HEK293 (cell line): Measurements from ENCODE around the gene C1QTNF1.

Experiments used
- CTCF ChIA-PET: fragments of 350-600 bp; formaldehyde crosslinking; extraction: SDS; loops from one replicate; lab custom pipeline; 2021; ENCODE audit warnings: antibody characterized with exemption; lab: Yijun Ruan, JAX
- POLR2A ChIA-PET: fragments of 300-600 bp; formaldehyde crosslinking; extraction: SDS; loops from one replicate; lab custom pipeline; 2020; ENCODE audit warnings: antibody characterized with exemption, inconsistent platforms; lab: Yijun Ruan, JAX
- H3K27ac ChIP-seq: fragments of 200-500 bp; sonication (Bioruptor generic); 2 replicates; pipeline ENCODE4 v1.5.1; 2014; ENCODE audit warnings: low read depth, low read length, control low read depth, inconsistent platforms; ENCODE audit errors: extremely low read depth
- H3K36me3 ChIP-seq, 2 experiments: fragments of 200-500 bp in 1 of 2; sonication (Bioruptor generic) in 1 of 2; 1 replicate in 1 of 2; 2 replicates in 1 of 2; pipeline ENCODE4 v1.5.1; 2014 to 2017; ENCODE audit warnings: inconsistent platforms in 2 of 2, low read length in 2 of 2; ENCODE audit not compliant: control insufficient read depth in 2 of 2, insufficient read depth in 1 of 2
- H3K4me1 ChIP-seq: fragments of 200-500 bp; sonication (Bioruptor generic); 2 replicates; pipeline ENCODE4 v1.5.1; 2014; ENCODE audit warnings: mild to moderate bottlenecking, low read length, inconsistent platforms; ENCODE audit not compliant: control insufficient read depth, insufficient read depth
- H3K4me3 ChIP-seq: 2 replicates; pipeline ENCODE4 v1.5.1; 2011; ENCODE audit warnings: low read depth, mild to moderate bottlenecking, control low read depth, low read length, moderate library complexity
- H3K9me3 ChIP-seq: fragments of 200-500 bp; sonication (Bioruptor generic); 2 replicates; pipeline ENCODE4 v1.5.1; 2014; ENCODE audit warnings: low read depth, low read length, inconsistent platforms; ENCODE audit not compliant: control insufficient read depth, insufficient read depth
- GLIS2 ChIP-seq: fragments of 450-650 bp; formaldehyde crosslinking; IDR thresholded peaks from 2 replicates; pipeline ENCODE4 v1.5.1; 2016; ENCODE audit warnings: missing biosample characterization, missing genetic modification characterization
- KLF1 ChIP-seq: fragments of 450-650 bp; formaldehyde crosslinking; IDR thresholded peaks from 2 replicates; pipeline ENCODE4 v1.5.1; 2016; ENCODE audit warnings: missing biosample characterization, missing genetic modification characterization
- MYNN ChIP-seq: fragments of 450-650 bp; formaldehyde crosslinking; IDR thresholded peaks from 2 replicates; pipeline ENCODE4 v1.5.1; 2016; ENCODE audit warnings: missing biosample characterization, missing genetic modification characterization, borderline replicate concordance
- ZFP37 ChIP-seq: fragments of 450-650 bp; formaldehyde crosslinking; IDR thresholded peaks from 2 replicates; pipeline ENCODE4 v1.5.1; 2016; ENCODE audit warnings: missing biosample characterization, missing genetic modification characterization
- ZFP69B ChIP-seq: fragments of 450-650 bp; formaldehyde crosslinking; IDR thresholded peaks from 2 replicates; pipeline ENCODE4 v1.5.1; 2016; ENCODE audit warnings: missing biosample characterization, missing genetic modification characterization
- ZIC2 ChIP-seq: fragments of 450-650 bp; formaldehyde crosslinking; IDR thresholded peaks from 2 replicates; pipeline ENCODE4 v1.5.1; 2016; ENCODE audit warnings: missing biosample characterization, missing genetic modification characterization
- ZNF16 ChIP-seq: fragments of 450-650 bp; formaldehyde crosslinking; IDR thresholded peaks from 2 replicates; pipeline ENCODE4 v1.5.1; 2016; ENCODE audit warnings: low read depth, missing biosample characterization, missing genetic modification characterization
- ZNF214 ChIP-seq: fragments of 450-650 bp; formaldehyde crosslinking; IDR thresholded peaks from 2 replicates; pipeline ENCODE4 v1.5.1; 2017; ENCODE audit warnings: missing biosample characterization, mild to moderate bottlenecking, missing genetic modification characterization, borderline replicate concordance
- ZNF274 ChIP-seq, 2 experiments: fragments of 200-500 bp in 1 of 2; fragments of 450-650 bp in 1 of 2; sonication (Bioruptor generic) in 1 of 2; formaldehyde crosslinking in 1 of 2; IDR thresholded peaks; 2 replicates each; pipeline versions ENCODE4 v1.5.1 to v1.6.1; 2014 to 2016; ENCODE audit warnings: borderline replicate concordance in 1 of 2, inconsistent platforms in 1 of 2, low read length in 1 of 2, missing biosample characterization in 1 of 2, missing genetic modification characterization in 1 of 2
- ZNF302 ChIP-seq: fragments of 450-650 bp; formaldehyde crosslinking; IDR thresholded peaks from 2 replicates; pipeline ENCODE4 v1.5.1; 2016; ENCODE audit warnings: missing biosample characterization, missing genetic modification characterization, low read depth
- ZNF311 ChIP-seq: fragments of 450-650 bp; formaldehyde crosslinking; IDR thresholded peaks from 2 replicates; pipeline ENCODE4 v1.5.1; 2017; ENCODE audit warnings: missing biosample characterization, missing genetic modification characterization, borderline replicate concordance
- ZNF394 ChIP-seq: fragments of 450-650 bp; formaldehyde crosslinking; IDR thresholded peaks from 2 replicates; pipeline ENCODE4 v1.5.1; 2016; ENCODE audit warnings: missing biosample characterization, missing genetic modification characterization, mild to moderate bottlenecking, moderate library complexity, borderline replicate concordance
- ZNF501 ChIP-seq: fragments of 450-650 bp; formaldehyde crosslinking; IDR thresholded peaks from 2 replicates; pipeline ENCODE4 v1.5.1; 2016; ENCODE audit warnings: missing biosample characterization, missing genetic modification characterization
- ZNF558 ChIP-seq: fragments of 450-650 bp; formaldehyde crosslinking; IDR thresholded peaks from 2 replicates; pipeline ENCODE4 v1.5.1; 2016; ENCODE audit warnings: missing biosample characterization, missing genetic modification characterization
- ZNF571 ChIP-seq: fragments of 450-650 bp; formaldehyde crosslinking; IDR thresholded peaks from 2 replicates; pipeline ENCODE4 v1.5.0; 2017; ENCODE audit warnings: missing biosample characterization, missing genetic modification characterization
- ZNF600 ChIP-seq: fragments of 450-650 bp; formaldehyde crosslinking; IDR thresholded peaks from 2 replicates; pipeline ENCODE4 v1.5.1; 2016; ENCODE audit warnings: missing biosample characterization, missing genetic modification characterization
- ZNF621 ChIP-seq: fragments of 450-650 bp; formaldehyde crosslinking; IDR thresholded peaks from 2 replicates; pipeline ENCODE4 v1.5.1; 2017; ENCODE audit warnings: missing biosample characterization, missing genetic modification characterization
- ZNF626 ChIP-seq: fragments of 450-650 bp; sonication (Bioruptor Pico); formaldehyde crosslinking; IDR thresholded peaks from 2 replicates; pipeline ENCODE4 v1.5.1; 2018; ENCODE audit warnings: missing biosample characterization, missing genetic modification characterization, inconsistent platforms
- ZNF654 ChIP-seq: fragments of 450-650 bp; formaldehyde crosslinking; IDR thresholded peaks from 2 replicates; pipeline ENCODE4 v1.5.1; 2016; ENCODE audit warnings: low read depth, missing biosample characterization, missing genetic modification characterization
- ZNF664 ChIP-seq: fragments of 450-650 bp; formaldehyde crosslinking; IDR thresholded peaks from 2 replicates; pipeline ENCODE4 v1.5.1; 2016; ENCODE audit warnings: missing biosample characterization, missing genetic modification characterization
- ZNF837 ChIP-seq: fragments of 450-650 bp; formaldehyde crosslinking; IDR thresholded peaks from 2 replicates; pipeline ENCODE4 v1.5.1; 2016; ENCODE audit warnings: missing biosample characterization, missing genetic modification characterization
- TF ChIP-seq, protein P1 (sequence below): fragments of 450-650 bp; formaldehyde crosslinking; optimal IDR thresholded peaks from 2 replicates; pipeline ENCODE3; 2016; ENCODE audit warnings: missing biosample characterization, mild to moderate bottlenecking, missing genetic modification characterization
- TF ChIP-seq, protein P2 (sequence below): fragments of 450-650 bp; formaldehyde crosslinking; IDR thresholded peaks from 2 replicates; pipeline ENCODE4 v1.5.1; 2016; ENCODE audit warnings: missing biosample characterization, missing genetic modification characterization
- TF ChIP-seq, protein P3 (sequence below): fragments of 450-650 bp; formaldehyde crosslinking; IDR thresholded peaks from 2 replicates; pipeline ENCODE4 v1.5.1; 2016; ENCODE audit warnings: missing biosample characterization, missing genetic modification characterization

Gene C1QTNF1

DNA sequence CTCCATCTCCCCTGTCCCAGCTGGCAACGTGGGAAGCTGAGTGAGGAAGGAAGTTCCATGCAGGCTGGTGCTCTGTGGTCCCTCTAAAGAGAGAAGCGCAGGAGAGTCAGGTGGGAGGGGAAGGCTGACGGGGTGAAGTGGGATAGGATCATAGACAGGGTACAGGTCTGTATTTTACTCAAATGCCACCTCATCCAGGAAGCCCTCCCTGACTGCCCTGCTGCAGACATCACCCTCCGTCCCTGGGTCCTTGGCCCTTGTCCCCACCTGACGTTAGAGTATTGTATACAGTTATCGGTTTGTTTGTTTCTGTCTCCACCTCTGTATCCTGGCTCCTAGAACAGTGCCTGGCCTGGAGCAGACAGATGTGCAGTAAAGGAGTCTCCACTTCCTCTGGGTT lies 26.1 kb upstream of the C1QTNF1 start:
- H3K4me1 ChIP-seq: no peaks in the 10 kb centered on the region
- CTCF ChIA-PET: interaction anchor here (0.5 kb wide), 1 partner anchor 26 kb away, joined by 3 read pairs; no protein-coding TSS in a partner anchor
- H3K4me3 ChIP-seq: no peak overlapping the region
- H3K36me3 ChIP-seq: peaks cover 0 to 85% of the 10 kb centered on the region in 2 experiments; a peak in 2 of 3 replicates
- POLR2A ChIA-PET: interaction anchor here (1.0 kb wide), 1 partner anchor 77 kb away, joined by 3 read pairs; the partner anchor contains the start of gene ENGASE
- TF ChIP-seq ZNF558 (tag by site-specific recombination): no peak
- TF ChIP-seq ZNF654 (tag by site-specific recombination): no peak
- TF ChIP-seq ZNF837: no peak
- 0 out of 2 replicates have a peak, but pooled peaks have one; percentile 3 for TF ChIP-seq ZNF600 (tag by site-specific recombination)
- TF ChIP-seq ZNF394 (tag by site-specific recombination): no peak
- H3K27ac ChIP-seq: no peak overlapping the region
- no peaks in the 10 kb centered on the region for H3K9me3 ChIP-seq

DNA sequence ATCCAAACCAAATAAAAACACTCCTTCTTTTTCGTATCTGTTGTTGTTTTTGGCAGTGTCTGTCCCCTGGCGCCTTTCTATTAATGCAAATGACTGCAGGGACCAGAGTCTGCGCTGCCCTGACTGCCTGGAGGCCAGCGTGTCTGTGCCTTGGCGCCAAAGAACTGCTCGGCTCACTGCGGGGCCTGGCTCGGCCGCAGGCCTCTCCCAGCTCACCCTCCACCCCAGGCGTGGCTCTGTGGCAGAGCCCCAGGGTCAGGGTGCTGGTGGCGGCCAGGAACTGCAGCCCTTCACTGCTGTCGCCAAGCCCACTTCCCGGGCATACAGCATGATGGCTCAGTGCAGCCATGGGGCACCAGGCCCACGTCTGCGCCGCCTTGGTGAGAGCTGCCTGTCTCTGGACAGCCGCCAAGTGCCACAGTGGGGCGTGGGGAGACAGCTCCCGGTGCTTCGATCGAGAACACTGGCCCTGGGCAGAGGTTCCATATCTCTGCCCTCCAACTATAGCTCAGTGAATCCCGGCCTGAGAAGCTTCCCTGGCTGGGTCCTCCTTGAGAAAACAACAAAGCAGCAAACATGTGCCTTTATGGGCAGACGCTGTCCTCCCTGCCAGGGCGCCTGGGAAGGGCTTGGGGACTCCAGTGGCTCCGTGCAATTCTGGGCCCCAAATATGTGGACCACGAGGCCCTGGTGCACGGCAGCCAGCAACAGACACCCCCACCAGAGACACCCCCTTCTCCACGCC lies 25.5 kb upstream of the C1QTNF1 start:
- ChIA-PET CTCF (interaction anchor here (0.5 to 0.9 kb wide), 2 partner anchors 27 to 394 kb away, joined by 3 read pairs; no protein-coding TSS in a partner anchor), POLR2A (no interaction called here)
- Histone ChIP-seq H3K4me1 (no peaks in the 10 kb centered on the region), H3K4me3 (no peak overlapping the region), H3K27ac (0 out of 2 replicates have a peak overlapping the region, but pooled peaks have one; percentile 41), H3K36me3 (peaks cover 0 to 82% of the 10 kb centered on the region in 2 experiments; a peak in 2 of 3 replicates), H3K9me3 (no peaks in the 10 kb centered on the region)
- TF ChIP-seq, protein P1, sequence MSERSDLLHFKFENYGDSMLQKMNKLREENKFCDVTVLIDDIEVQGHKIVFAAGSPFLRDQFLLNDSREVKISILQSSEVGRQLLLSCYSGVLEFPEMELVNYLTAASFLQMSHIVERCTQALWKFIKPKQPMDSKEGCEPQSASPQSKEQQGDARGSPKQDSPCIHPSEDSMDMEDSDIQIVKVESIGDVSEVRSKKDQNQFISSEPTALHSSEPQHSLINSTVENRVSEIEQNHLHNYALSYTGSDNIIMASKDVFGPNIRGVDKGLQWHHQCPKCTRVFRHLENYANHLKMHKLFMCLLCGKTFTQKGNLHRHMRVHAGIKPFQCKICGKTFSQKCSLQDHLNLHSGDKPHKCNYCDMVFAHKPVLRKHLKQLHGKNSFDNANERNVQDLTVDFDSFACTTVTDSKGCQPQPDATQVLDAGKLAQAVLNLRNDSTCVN: no peak
- TF ChIP-seq ZNF214 (tag by site-specific recombination) (no peak), ZNF16 (tag by site-specific recombination) (no peak), ZNF311 (tag by site-specific recombination) (no peak), ZNF501 (tag by site-specific recombination) (no peak), ZNF571 (tag by site-specific recombination) (no peak), ZNF621 (tag by site-specific recombination) (no peak)

DNA sequence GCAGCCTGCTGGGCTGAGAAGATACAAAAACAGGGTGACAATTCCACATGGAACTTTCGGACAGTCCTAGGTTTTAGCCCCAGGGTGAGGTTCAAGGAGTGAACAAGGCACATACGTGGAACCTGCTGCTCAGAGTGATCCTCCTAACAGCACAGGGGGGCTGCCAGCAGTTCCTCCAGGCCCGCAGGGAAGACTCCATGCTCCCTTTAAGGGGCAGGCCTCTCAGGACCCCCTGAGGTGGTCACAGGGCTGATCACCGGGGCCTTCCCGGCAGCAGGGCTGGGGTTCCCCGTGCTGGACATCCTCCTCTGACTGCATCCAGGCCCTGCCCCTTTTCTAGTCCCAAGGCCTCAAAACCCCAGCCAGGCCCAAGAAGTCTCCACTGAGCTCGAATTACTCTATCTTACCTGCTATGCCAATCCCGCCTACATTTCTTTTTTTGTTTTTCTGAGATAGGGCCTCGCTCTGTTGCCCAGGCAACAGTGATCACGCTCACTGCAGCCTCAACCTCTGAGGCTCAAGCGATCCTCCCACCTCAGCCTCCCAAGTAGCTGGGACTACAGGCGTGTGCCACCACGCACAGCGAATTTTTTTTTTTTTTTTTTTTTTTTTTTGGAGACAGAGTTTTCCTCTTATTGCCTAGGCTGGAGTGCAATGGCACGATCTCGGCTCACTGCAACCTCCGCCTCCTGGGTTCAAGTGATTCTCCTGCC lies 24.8 kb upstream of the C1QTNF1 start:
- H3K4me1 ChIP-seq: no peaks in the 10 kb centered on the region
- TF ChIP-seq ZNF626 (tag by site-specific recombination) (no peak), ZNF274 (IDR thresholded peaks at IDR 0.05; ENCODE audit: low read length) (no peak), ZNF274 (tag by site-specific recombination; IDR thresholded peaks at IDR 0.05; ENCODE audit: borderline replicate concordance) (no peak), MYNN (no peak), ZIC2 (tag by site-specific recombination) (0 out of 2 replicates have a peak, but pooled peaks have one; percentile 22), KLF1 (tag by site-specific recombination) (0 out of 2 replicates have a peak, but pooled peaks have one; percentile 12), GLIS2 (tag by site-specific recombination) (no peak), ZFP37 (tag by site-specific recombination) (no peak), ZNF664 (peak; percentile 78), ZNF302 (tag by site-specific recombination) (no peak), ZFP69B (tag by site-specific recombination) (no peak)
- TF ChIP-seq, protein P2, sequence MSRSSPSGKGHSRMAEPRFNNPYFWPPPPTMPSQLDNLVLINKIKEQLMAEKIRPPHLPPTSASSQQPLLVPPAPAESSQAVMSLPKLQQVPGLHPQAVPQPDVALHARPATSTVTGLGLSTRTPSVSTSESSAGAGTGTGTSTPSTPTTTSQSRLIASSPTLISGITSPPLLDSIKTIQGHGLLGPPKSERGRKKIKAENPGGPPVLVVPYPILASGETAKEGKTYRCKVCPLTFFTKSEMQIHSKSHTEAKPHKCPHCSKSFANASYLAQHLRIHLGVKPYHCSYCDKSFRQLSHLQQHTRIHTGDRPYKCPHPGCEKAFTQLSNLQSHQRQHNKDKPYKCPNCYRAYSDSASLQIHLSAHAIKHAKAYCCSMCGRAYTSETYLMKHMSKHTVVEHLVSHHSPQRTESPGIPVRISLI (tag by site-specific recombination): peak; percentile 80
- TF ChIP-seq, protein P3, sequence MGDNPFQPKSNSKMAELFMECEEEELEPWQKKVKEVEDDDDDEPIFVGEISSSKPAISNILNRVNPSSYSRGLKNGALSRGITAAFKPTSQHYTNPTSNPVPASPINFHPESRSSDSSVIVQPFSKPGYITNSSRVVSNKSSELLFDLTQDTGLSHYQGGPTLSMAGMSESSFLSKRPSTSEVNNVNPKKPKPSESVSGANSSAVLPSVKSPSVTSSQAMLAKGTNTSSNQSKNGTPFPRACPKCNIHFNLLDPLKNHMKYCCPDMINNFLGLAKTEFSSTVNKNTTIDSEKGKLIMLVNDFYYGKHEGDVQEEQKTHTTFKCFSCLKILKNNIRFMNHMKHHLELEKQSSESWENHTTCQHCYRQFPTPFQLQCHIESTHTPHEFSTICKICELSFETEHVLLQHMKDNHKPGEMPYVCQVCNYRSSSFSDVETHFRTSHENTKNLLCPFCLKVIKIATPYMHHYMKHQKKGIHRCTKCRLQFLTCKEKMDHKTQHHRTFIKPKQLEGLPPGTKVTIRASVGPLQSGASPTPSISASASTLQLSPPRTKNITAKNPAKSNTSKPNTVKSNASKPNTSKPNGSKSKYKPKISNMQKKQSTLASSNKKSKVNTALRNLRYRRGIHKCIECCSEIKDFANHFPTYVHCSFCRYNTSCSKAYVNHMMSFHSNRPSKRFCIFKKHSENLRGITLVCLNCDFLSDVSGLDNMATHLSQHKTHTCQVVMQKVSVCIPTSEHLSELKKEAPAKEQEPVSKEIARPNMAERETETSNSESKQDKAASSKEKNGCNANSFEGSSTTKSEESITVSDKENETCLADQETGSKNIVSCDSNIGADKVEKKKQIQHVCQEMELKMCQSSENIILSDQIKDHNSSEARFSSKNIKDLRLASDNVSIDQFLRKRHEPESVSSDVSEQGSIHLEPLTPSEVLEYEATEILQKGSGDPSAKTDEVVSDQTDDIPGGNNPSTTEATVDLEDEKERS (tag by site-specific recombination): no peak
- TF ChIP-seq, all 188 proteins: peak for 4
- Histone ChIP-seq H3K4me3 (no peak overlapping the region), H3K27ac (0 out of 2 replicates have a peak overlapping the region, but pooled peaks have one; percentile 41), H3K9me3 (no peaks in the 10 kb centered on the region), H3K36me3 (peaks cover 0 to 75% of the 10 kb centered on the region in 2 experiments; a peak in 2 of 3 replicates)
- ChIA-PET CTCF (interaction anchor here (0.7 to 1.8 kb wide), 3 partner anchors 74 to 393 kb away, joined by 3 to 6 read pairs (median 3); no protein-coding TSS in a partner anchor), POLR2A (interaction anchor here (0.7 kb wide), 2 partner anchors 12 to 27 kb away, joined by 6 read pairs; no protein-coding TSS in a partner anchor)
